GM12874 (cell line): Measurements from ENCODE around the gene ADSL.

Experiments
- TF ChIP-seq, protein P1 (sequence below): IDR thresholded peaks from 2 replicates; pipeline ENCODE4 v1.5.1; 2011; ENCODE audit warnings: low read depth, mild to moderate bottlenecking, control low read depth, low read length, moderate library complexity; ENCODE audit not compliant: insufficient read depth

The ADSL gene

DNA sequence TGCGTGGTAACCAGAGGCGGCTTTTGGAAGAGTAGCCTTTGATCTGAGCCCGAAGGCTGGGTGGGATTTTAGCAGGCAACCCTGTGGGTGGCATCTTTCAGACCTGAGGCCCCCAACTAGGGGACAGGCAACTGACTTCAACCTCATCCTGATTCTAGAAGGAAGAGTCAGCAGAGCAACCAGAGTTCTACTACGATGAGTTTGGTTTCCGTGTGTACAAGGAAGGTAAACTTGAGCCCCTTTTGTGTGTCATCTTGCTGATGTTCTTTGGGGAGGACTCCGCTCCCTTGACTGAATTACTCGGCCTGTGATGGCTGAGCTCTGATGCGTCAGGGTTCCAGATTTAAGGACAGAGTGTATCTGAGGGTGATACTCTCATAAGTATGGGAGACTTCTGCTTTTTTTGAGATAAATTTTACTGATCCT is 55.7 kb downstream of the ADSL start:
- TF ChIP-seq, protein P1, sequence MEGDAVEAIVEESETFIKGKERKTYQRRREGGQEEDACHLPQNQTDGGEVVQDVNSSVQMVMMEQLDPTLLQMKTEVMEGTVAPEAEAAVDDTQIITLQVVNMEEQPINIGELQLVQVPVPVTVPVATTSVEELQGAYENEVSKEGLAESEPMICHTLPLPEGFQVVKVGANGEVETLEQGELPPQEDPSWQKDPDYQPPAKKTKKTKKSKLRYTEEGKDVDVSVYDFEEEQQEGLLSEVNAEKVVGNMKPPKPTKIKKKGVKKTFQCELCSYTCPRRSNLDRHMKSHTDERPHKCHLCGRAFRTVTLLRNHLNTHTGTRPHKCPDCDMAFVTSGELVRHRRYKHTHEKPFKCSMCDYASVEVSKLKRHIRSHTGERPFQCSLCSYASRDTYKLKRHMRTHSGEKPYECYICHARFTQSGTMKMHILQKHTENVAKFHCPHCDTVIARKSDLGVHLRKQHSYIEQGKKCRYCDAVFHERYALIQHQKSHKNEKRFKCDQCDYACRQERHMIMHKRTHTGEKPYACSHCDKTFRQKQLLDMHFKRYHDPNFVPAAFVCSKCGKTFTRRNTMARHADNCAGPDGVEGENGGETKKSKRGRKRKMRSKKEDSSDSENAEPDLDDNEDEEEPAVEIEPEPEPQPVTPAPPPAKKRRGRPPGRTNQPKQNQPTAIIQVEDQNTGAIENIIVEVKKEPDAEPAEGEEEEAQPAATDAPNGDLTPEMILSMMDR: no peak

GRCh38 chr22:40403141-40403540 is 56.8 kb downstream of the ADSL start:
- TF ChIP-seq, protein P1: no peak

DNA sequence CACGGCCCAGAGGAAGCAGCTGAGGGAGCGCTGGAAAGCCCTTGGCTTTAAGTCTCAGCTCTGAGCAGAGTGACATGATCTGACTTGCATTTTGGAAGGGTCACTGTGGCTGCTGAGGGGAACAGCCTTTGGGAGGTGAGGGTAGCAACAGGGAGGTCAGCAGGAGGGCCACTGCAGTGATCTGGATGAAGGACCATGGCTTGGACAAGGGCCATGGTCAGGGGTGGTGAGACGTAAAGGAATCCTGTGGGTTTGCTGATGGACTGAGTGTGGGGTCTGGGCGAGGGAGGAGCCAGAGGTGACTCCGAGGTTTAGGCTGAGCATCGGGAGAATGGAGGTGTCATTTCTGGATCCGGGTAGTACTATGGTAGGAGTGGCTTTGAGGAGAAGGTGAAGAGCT is 57.4 kb downstream of the ADSL start:
- TF ChIP-seq, protein P1: no peak

- TF ChIP-seq, protein P1: no peak
Observed at GRCh38 chr22:40404251-40405177, 58.2 kb downstream of the ADSL start.

- TF ChIP-seq, protein P1: no peak
Observed at GRCh38 chr22:40405178-40406062, 59.1 kb downstream of the ADSL start.

- TF ChIP-seq, protein P1: no peak
Observed at GRCh38 chr22:40406063-40406890, 60.0 kb downstream of the ADSL start.
